GM21619 (cell line): ENCODE measurements around the gene PLXDC1.

Source experiments
- ATAC-seq: cut with Tn5 transposase; IDR thresholded peaks from one replicate; pipeline ENCODE4 v1.9.1; 2021; ENCODE audit not compliant: unreplicated experiment

PLXDC1 gene

DNA sequence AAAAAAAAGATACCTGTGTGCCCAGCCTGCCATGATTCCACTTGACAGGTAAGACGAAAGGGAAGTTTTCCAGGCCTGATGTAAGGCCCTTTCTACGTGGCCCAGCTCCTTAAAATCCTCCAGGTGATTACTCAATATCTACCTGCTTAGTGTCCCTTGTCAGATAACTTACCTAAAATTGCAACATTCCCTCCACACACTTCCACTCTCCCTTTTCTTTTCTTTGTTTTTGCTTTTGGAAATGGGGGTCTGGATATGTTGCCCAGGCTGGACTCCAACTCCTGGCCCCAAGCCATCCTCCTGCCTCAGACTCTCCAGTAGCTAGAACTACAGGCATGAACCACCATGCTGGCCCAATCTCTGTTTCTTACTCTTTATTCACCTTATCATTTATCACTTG, 7.2 kb upstream of the PLXDC1 start:
- no peak for ATAC-seq

DNA sequence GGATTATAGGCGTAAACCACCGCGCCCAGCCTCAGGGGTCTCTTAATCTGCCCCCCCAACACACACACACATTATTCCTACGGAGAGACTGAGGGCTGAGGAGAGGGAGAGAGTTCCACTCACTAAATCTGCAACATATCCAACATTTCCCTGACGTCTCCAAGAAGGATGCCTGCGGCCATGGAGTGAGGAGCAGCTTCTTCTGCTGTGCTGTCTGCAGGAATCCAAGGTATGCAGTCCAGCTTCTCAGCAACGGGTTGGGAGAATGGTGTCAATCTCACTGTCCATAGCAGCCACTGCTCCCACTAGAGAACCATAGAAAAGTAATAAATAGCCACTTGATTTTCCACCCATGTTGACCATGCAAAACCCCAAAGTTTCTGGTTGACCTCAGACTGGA, 5.1 kb upstream of the PLXDC1 start:
- ATAC-seq: no peak

DNA sequence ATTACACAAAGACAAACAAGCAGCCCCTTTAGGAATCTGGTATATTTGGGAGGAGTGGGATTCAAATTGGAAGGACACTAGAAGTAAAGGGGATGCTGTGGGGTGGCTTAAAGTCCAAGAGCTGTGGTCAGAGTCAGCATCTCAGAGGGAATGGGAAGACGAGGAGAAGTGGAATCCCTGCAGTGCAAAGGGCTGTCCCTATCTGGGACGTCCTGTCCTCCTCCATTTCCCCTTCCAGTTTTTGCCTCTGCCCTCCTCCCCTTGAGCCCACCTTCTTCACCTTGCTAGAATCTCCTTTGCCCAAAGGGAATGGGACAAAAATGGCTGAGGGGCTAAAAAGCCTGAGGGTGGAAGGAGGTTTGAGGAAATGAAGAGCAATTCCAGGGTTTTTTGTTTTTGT, 4.2 kb upstream of the PLXDC1 start:
- no peak for ATAC-seq

DNA sequence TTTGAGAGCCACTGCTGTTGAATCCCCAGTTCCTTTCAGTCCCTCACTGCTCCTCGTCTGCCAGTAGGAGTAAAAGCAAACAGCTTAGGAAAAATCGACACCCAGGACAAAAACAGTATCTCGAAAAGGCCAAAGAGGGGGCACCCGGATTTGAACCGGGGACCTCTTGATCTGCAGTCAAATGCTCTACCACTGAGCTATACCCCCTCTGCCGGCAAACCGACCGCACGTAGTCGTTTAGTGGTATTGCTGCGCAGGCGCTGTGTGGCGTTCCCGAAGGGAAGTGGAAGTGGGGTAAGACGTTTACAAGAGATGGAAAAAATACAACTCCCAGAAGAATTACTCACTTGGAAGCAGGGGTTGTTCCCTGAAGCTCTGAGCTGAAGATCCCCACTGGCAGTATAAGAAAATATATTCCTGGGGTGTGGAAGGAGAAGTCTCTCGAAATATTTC, 2.2 kb upstream of the PLXDC1 start:
- ATAC-seq: peak; percentile 27

DNA sequence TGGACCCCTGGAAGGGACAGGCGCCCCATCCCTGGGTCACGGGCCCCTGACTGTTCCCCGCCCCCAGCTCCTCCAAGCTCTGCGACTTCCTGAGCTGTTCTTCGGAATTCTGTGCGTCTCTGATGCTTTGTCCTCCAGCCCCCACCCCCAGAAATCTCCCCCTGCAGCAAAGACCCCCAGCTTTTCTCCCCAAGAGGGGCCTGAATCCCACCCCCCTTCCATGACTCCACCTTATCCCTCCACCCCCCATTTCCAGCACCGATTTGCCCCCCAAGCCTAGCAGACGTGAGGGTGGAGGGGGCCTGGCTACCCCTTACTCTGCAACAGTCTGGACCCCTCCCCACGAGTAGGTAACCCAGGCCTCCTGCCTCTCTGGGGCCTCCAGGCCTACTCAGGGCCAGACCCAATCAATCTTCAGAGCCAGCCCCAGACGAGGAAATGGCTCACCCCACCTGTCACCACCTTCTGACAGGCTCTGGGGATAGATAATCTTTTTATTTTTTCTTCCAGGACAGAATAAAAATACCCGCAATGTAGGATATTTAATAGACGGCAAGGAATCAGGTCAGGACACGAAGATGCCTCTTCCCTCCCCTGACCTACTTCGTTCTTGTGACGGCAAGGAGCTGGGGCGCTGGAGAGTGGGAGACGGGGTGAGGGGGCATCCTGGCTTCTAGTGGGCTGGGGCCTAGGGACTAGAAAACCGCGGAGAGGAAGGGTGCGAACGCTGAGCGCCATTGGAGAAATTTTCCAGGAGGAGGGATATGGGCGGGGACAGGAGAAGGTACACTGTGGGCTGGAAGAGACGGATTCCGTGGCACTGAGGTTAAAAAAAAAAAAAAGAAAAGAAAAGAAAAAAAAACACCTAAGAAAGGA, 744 bp upstream of the PLXDC1 start:
- ATAC-seq: no peak

DNA sequence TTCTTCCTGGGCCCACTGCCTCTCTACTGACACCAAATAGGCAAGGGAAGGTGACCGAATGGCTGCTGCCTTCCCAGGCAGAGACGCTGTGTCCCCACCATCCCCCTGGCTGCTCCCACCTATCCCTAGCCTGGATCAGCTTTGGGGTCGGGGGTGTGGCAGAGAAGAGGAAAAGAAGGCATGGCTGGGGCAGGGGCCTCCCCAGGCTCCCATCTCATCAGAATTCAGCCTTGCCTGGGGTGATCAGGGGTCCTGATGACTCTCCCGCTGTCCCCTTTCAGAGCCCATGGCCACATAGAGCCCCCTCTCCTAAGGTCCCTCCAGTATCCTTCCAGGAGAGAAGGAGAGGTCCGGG, 665 bp downstream of the PLXDC1 start:
- no peak for ATAC-seq

DNA sequence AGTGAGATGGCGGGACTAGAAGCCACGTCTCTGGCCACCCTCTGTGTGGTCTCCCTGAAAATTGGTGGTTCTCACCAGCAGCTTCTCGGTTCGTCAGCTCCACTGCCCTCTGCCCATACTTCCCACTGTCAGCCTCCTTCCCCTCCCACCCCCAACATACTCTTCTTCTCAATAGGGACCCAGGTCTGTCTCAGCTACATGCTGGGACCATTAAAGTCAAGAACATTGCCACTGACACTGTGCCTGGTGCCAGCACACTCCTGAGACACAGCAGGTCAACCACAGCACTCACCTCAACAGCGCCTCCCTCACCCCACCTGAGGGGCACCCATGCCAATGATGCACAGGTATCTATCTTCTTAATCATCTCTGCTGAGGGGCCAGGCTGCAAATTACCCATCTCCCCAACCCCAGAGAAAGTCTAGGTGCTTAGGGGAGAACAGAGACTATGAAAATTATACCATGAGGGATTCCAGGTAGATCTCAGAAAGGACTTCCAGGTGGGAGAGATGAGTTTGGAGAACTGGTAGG, 1.3 kb downstream of the PLXDC1 start:
- ATAC-seq: no peak

DNA sequence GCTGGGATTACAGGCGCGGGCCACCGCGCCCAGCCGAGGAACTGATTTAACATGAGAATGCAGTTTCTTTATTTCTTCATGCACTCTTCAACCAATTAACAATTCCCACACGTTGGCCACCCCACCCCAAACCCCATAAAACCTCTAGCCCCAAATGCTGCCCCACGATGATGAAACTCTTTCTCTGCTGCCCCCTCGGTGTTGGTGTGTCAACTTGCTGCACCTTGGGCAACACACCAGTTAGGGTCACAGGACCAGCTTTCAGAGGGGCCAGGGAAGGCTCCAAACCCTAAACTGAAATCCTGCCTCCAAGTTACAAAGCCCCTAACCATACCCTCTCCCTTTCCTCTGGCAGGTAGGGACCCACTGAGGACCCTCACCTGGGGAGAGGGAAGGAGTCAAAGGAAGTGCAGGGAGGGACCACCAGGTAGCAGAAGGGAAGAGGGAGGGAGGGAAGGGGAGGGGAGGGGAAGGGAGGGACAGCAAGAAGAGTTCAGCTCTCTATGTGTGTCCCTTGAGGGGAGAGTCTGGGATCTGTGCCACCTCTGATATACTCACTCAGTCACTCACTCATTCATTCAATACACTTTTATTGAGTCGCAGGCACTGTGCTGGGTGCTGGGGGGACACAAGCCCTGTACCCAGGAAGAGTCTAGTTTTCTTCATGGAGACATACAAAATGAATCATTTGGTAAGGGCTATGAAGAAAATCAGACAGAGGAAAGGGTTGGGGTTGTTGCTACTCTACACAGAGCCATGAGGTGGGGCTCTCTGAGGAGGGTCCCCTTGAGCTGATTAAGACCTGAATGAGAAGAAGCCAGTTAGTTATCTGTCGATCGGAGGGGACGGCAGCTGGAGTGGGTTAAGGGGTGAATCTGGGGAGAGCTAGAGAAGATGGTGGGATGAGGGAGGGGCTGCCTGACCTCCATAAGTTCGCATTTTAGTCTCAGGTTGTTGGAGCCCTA, 3.9 kb downstream of the PLXDC1 start:
- no peak for ATAC-seq

DNA sequence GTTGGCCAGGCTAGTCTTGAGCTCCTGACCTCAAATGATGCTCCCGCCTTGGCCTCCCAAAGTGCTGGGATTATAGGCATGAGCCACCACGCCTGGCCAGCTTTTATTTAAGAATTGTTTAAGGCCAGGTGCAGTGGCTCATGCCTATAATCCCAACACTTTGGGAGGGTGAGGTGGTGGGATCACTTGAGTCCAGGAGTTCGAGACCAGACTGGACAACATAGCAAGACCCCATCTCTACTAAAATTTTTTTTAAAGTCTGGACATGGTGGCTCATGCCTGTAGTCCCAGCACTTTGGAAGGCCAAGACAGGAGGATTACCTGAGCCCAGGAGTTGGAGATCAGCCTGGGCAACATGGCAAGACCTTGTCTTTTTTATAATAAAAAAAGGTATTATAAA, 5.2 kb downstream of the PLXDC1 start:
- ATAC-seq: no peak

DNA sequence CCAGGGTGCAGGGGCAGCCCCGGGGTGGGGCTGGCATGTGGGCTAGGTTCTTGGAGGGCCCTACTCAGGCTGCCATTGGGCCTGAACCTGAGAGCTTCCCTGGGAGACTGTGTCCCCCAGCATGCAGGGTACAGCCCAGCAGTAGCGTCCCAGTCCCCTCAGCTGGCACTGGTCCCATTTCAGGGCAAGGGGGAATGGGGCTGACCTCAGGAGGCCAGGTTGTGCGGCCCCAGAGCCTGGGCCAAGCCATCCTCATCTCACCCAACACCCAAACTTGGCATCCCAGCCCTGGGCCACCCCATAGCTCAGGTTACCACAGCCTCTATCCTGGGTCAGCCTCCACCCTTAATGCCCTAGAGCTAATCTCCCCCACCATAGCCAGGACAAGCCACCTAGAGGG, 6.3 kb downstream of the PLXDC1 start:
- ATAC-seq: no peak

DNA sequence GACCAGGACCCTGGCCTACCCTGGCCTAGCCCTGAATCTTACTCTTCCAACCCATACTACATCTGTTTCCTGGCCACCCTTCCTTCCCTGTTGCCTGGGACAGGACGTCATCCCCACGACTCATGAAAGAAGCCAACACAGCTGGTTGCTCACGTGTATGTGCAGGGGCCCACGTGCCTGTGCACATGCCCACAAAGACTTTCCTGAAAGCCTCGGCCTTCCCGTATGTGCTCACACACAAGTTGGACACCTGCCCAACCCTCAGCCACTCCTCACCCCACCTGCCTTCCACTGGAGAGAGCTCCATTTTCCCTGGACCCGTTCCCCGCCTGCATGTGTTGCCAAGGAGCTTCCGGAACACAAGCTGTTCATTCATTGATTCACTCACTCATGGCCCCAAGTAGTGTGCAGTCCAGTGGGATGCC, 7.0 kb downstream of the PLXDC1 start:
- ATAC-seq: no peak

DNA sequence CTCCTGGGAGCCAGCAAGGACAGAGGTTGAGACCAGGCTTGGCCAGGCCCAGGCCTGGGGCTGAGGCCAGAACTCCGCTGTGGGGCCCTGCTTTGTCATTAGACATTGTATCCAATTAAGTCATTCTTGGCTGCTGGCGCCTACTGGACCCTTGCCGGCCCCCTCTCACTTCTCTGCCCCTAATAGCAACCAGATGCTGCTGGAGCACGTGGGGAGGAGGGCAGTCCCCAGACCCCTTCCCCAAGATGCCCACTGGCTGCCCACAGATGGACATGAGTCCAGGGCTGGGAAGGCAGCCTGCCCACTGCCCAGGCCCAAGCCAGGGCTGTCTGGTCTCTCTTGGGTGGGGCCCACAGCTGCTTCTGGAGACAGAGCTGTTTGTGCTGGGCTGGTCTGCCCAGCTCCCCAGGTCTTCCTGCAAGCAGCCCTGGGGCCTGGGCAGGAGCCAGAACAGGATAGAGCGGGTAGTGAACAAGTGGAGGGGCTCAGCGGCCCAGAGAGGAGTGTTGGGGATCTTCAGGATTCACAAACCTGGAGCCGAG, 7.8 kb downstream of the PLXDC1 start:
- no peak for ATAC-seq

DNA sequence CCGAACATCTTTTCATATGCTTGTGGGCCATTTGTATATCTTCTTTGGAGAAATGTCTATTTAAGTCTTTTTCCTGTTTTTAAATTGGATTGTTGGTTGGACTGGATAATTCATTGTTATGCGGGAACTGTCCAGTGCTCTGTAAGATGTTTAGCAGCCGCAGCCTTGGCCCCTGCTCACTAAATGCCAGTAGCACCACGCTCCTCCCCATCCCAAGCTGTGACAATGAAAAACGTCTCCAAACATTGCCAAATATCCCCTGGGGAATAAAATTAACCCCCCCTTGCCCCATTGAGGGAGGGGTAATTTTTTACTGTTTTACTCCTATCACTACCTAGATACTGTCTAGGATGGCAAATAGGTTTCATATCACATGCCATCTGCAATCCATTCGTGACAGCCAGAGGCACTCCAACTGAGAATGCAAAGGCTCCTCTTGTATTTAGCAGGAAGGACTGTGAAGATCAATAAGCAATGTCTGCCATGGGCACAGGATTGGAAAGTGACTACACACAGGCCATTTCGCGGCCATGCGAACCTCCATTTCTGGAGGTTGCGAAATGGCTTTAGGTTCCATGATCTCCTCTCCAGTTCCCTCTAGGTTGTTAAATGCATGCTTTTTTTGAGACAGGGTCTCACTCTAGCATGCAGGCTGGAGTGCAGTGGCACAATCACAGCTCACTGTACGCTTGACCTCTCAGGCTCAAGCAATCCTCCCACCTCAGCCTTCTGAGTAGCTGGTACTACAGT, 9.3 kb downstream of the PLXDC1 start:
- ATAC-seq: no peak

DNA sequence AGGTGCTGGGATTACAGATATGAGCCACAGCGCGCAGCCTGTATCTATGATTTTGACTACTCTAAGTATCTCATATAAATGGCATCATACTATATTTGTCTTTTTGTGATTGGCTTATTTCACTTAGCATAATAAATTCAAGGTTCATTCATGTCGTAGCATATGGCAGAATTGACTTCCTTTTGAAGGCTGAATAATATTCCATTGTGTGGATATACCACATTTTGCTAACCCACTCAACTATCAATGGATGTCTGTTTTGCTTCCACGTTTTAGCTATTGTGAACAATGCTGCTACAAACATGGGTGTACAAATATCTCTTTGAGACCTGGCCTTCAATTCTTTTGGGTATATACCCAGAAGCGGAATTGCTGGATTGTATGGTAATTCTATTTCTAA, 10.1 kb downstream of the PLXDC1 start:
- no peak for ATAC-seq

DNA sequence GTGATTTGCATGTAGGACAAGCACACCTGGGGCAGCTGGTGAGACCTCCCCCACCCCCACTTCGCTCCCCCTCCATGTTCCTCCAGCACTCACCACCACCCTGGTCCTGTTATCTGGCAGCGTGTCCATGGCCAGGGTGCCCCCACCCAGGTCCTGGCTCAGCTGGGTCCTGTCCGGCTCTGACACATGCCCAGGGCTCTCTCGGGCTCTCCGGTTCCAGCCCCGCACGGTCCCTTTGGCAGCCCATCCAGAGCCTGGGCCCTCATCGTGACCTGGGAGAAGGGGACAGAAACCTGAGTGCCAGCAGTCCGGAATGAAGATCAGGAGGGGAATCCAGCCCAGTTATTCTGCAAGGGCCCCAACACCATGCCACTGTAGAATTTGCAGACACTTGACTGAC, 11.9 kb downstream of the PLXDC1 start:
- ATAC-seq: no peak

DNA sequence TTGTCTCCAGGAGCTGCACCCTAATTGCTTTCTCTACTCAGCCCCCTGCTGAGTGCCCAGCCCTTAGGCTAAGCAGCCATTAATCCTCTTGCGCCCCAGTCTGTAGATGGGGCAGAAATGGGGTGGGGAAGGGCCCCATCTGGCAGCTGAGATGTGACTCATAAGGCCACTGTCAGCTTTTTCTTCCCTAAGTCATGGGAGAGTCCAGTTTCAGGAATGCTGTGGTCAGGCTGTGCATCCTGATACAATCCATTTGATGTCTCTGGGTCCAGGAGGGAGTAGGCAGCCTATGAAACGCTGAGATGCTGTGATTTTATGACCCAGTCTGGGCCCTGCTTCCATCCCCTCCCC, 12.3 kb downstream of the PLXDC1 start:
- no peak for ATAC-seq

DNA sequence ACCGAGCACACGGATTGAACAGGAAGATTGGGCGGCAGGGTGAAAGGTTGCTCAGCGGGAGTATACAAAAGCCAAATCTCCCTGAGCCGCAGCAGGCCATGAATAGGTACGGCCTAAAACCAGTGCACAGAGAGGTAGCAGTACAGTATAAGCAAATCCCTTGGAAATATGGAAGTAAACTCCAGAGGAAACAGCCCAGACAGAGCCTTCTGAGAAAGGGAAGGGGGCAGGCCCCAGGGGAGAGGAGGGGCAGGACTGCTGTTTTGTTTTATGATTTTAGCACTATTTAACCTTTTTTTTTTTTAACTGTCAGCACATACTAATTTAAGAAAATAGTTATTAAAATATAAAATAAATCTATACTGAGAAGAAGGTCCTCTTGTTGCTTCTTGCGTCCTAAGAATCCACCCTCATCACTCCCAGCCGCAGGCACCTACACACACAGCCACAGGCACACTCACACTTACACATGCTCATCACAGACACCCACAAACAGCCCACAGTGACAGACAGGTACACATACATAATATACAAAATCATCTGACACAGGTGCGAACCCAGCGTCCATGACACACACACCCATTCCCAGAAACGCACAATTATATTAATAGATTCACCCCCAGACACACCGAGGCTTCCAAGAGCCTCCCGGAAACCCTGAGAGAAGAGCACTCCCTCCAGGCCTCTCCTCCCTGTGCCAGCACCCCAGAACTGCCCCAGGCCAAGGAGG, 12.8 kb downstream of the PLXDC1 start:
- ATAC-seq: no peak

DNA sequence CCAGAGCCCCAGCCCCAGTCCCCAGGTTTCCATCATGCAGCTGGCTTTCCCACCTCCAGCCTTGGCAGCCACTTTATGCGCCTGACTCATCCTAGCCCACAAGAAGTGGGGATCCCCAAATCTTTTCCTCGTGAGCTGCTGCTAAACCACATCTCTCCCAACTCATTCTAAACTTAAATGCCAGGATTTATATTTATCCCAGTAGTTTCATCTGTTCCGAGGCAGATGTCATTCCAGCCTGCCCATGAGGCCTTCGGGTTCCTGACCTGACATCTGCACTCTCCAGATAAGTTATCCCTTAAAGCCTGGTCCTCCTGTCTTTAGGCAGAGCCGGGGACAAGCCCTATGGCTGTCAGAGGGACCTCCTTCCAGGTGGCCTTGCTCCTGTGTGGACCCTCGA, 16.6 kb downstream of the PLXDC1 start:
- ATAC-seq: no peak

DNA sequence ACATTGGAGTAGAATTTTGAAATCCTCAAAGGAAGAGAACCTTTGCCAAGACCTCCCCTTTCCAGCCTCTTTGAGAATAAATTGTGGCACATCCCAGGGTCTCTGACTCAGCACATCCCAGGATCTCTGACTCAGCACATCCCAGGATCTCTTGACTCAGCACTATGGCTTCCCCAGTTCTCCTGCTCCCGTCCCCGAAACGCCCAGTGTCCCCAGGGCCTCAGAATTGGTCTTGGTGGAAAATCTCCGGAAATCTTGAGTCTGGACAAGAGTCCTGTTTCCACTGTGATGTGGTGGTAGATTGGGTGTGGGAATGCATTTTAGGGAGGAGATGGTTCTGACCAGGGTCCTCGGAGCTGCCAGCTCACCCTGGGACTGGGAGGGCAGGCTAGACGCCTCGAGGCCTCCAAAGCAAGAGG, 19.2 kb downstream of the PLXDC1 start:
- ATAC-seq: no peak

DNA sequence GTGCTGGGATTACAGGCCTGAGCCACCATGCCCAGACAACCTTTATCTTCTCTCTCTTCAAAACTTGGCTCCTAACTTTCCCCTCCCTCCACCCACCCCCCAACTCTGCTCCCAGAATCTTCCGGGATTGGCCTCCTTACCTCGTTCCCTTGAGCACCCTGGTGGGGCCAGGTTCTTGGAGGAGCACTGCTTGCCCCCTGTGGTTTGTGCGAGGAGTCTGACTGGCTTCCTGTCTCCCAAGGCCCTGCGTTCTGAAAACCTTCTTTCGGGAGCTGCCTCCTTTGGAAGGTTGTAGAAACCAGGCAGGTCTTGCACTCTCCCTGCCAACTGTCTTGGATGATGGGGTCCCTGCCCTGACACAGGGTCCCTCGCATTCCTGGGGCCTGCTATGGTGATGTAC, 19.8 kb downstream of the PLXDC1 start:
- no peak for ATAC-seq
